HepG2 (cell line): Measurements from ENCODE around the gene ADRA2B. TPM values are rescaled to one million over a fixed set of nuclear protein-coding genes. Genes with fewer than 3 reads are reported as not detected.

Experiments used
- ATAC-seq: fragments of 200-7000 bp; cut with Tn5 transposase; 3 replicates; pipeline ENCODE4 v1.9.1; 2020; ENCODE audit warnings: mild to moderate bottlenecking, moderate library complexity
- BruUV-seq: library from RNA; stranded (reverse); fragments of 400-500 nt; replicated peaks from 2 replicates; lab custom pipeline; 2021; lab: Mats Ljungman, UMichigan
- CTCF ChIA-PET: fragments of 300-600 bp; formaldehyde crosslinking; extraction: SDS; loops from one replicate; lab custom pipeline; 2021; ENCODE audit warnings: low total read pairs, inconsistent platforms, low intra/inter-chr PET ratio; lab: Yijun Ruan, JAX
- POLR2A ChIA-PET: fragments of 350-600 bp; sonication (Branson Sonifier 250); formaldehyde crosslinking; loops from one replicate; lab custom pipeline; 2020; ENCODE audit warnings: antibody characterized with exemption, inconsistent platforms; lab: Yijun Ruan, JAX
- DNase-seq: peaks from one replicate; pipeline ENCODE4 v3.0.0-alpha.2; 2015; ENCODE audit warnings: low spot score
- FAIRE-seq: peaks from 3 replicates; lab custom pipeline; 2011; peaks lifted over from hg19 to GRCh38; lab: Jason Lieb, UNC
- H2AFZ ChIP-seq: one replicate; pipeline ENCODE4 v1.6.1; 2011; ENCODE audit warnings: low read length, inconsistent platforms
- H3K27ac ChIP-seq: fragments of 300-600 bp; 3 replicates; pipeline ENCODE4 v1.8.0; 2011; ENCODE audit warnings: mixed run types, mild to moderate bottlenecking, mixed read lengths, low read length, inconsistent platforms; ENCODE audit not compliant: insufficient read depth; ENCODE audit errors: extremely low read length
- H3K27me3 ChIP-seq, 2 experiments: fragments of 200-600 bp in 1 of 2; 2 replicates in 1 of 2; 3 replicates in 1 of 2; pipeline versions ENCODE4 v1.6.0 to v1.8.0; 2011; ENCODE audit warnings: low read length in 2 of 2, mild to moderate bottlenecking in 2 of 2, moderate library complexity in 2 of 2, inconsistent platforms in 1 of 2; ENCODE audit not compliant: insufficient read depth in 2 of 2, control insufficient read depth in 1 of 2
- H3K36me3 ChIP-seq, 2 experiments: fragments of 200-600 bp in 1 of 2; replicated peaks in 1 of 2; 2 replicates in 1 of 2; 3 replicates in 1 of 2; pipeline versions ENCODE4 v1.5.1 to v1.8.0; 2011; ENCODE audit warnings: low read length in 2 of 2, inconsistent platforms in 1 of 2; ENCODE audit not compliant: insufficient read depth in 2 of 2, control insufficient read depth in 1 of 2
- H3K4me1 ChIP-seq: 2 replicates; pipeline ENCODE4 v1.5.1; 2012; ENCODE audit warnings: low read length, inconsistent platforms; ENCODE audit not compliant: insufficient read depth
- H3K4me2 ChIP-seq: 2 replicates; pipeline ENCODE4 v1.6.0; 2011; ENCODE audit warnings: low read depth, low read length, inconsistent platforms
- H3K4me3 ChIP-seq, 3 experiments: fragments of 200-600 bp in 1 of 3; sonication (generic), shearing (Covaris generic) in 1 of 3; replicated peaks in 1 of 3; 2 replicates each; pipeline ENCODE4 v1.5.1; 2011 to 2016; ENCODE audit warnings: low read length in 3 of 3, inconsistent platforms in 2 of 3, low read depth in 2 of 3, mild to moderate bottlenecking in 2 of 3, control low read depth in 1 of 3, mixed read lengths in 1 of 3; ENCODE audit not compliant: insufficient read depth in 1 of 3
- H3K79me2 ChIP-seq: one replicate; pipeline ENCODE4 v1.6.1; 2011; ENCODE audit warnings: low read length, inconsistent platforms; ENCODE audit not compliant: insufficient read depth
- H3K9ac ChIP-seq: 2 replicates; pipeline ENCODE4 v1.6.0; 2011; ENCODE audit warnings: mild to moderate bottlenecking, low read depth, low read length, inconsistent platforms; ENCODE audit not compliant: insufficient read depth
- H3K9me3 ChIP-seq: 2 replicates; pipeline ENCODE4 v1.5.1; 2012; ENCODE audit warnings: mild to moderate bottlenecking, low read length
- H4K20me1 ChIP-seq: 2 replicates; pipeline ENCODE4 v1.6.0; 2011; ENCODE audit warnings: inconsistent platforms, mild to moderate bottlenecking, low read length, moderate library complexity; ENCODE audit not compliant: insufficient read depth
- ARNTL ChIP-seq: sonication (generic); formaldehyde crosslinking; IDR thresholded peaks from 2 replicates; pipeline ENCODE4 v1.4.0; 2020; ENCODE audit warnings: mild to moderate bottlenecking, missing genetic modification reagents
- BATF2 ChIP-seq: sonication (generic); formaldehyde crosslinking; IDR thresholded peaks from 2 replicates; pipeline ENCODE4 v1.8.0; 2022; ENCODE audit warnings: mild to moderate bottlenecking, missing genetic modification reagents, moderate library complexity
- JUND ChIP-seq: sonication (generic); formaldehyde crosslinking; IDR thresholded peaks from 2 replicates; pipeline ENCODE4 v1.8.0; 2022; ENCODE audit warnings: mild to moderate bottlenecking, missing genetic modification reagents
- KAT8 ChIP-seq: IDR thresholded peaks from 2 replicates; pipeline ENCODE4 v1.6.1; 2016; ENCODE audit warnings: missing genetic modification reagents, missing compliant biosample characterization
- KLF15 ChIP-seq: sonication (generic); formaldehyde crosslinking; IDR thresholded peaks from 2 replicates; pipeline ENCODE4 v1.8.1; 2023; ENCODE audit warnings: borderline replicate concordance, mild to moderate bottlenecking, inconsistent platforms, missing genetic modification reagents, mixed read lengths
- SNAPC5 ChIP-seq: sonication (generic); formaldehyde crosslinking; IDR thresholded peaks from 2 replicates; pipeline ENCODE4 v1.8.1; 2023; ENCODE audit warnings: mild to moderate bottlenecking, missing genetic modification reagents, borderline replicate concordance
- TBX3 ChIP-seq: fragments of 450-650 bp; IDR thresholded peaks from 2 replicates; pipeline ENCODE4 v1.6.1; 2017; ENCODE audit warnings: antibody characterized with exemption, mild to moderate bottlenecking, inconsistent platforms, borderline replicate concordance
- THAP8 ChIP-seq: sonication (generic); formaldehyde crosslinking; IDR thresholded peaks from 2 replicates; pipeline ENCODE4 v1.5.1; 2020; ENCODE audit warnings: missing genetic modification reagents, mild to moderate bottlenecking, borderline replicate concordance
- ZNF18 ChIP-seq: sonication (generic); formaldehyde crosslinking; IDR thresholded peaks from 2 replicates; pipeline ENCODE4 v1.8.0; 2022; ENCODE audit warnings: mild to moderate bottlenecking, missing genetic modification reagents; ENCODE audit not compliant: insufficient replicate concordance
- ZSCAN20 ChIP-seq: sonication (generic); formaldehyde crosslinking; IDR thresholded peaks from 2 replicates; pipeline ENCODE4 v1.4.0; 2020; ENCODE audit warnings: missing genetic modification reagents, mild to moderate bottlenecking, borderline replicate concordance
- WGBS: methylation state at CpG from one replicate; pipeline ENCODE4 v1.1.6; 2017; ENCODE audit warnings: low lambda C conversion rate; 5-methylcytosine and 5-hydroxymethylcytosine counted together
- in situ Hi-C: cut with HindIII; loops from 2 replicates; pipeline ENCODE4 v1.10.0; 2017; ENCODE audit warnings: low pct_unique_long_range_greater_than_20kb; ENCODE audit not compliant: extremely low pct_ligation_motif_present
- intact Hi-C: fragments of 100-400 bp; cut with micrococcal nuclease; formaldehyde crosslinking; loops from one replicate; pipeline ENCODE4 v1.10.0; 2022; ENCODE audit not compliant: unreplicated experiment
- polyA plus RNA-seq, 8 experiments: library from polyadenylated mRNA; depleted of rRNA in 3 of 8; stranded (reverse) in 7 of 8; unstranded in 1 of 8; fragments of >200 nt; fragmentation: Illumina TruSeq in 4 of 8; extraction: Trizol in 4 of 8; gene quantifications; 2 replicates each; pipeline versions ENCODE4 v1.2.1 to v1.2.3, GENCODE V29; 2011 to 2016; ENCODE audit warnings: low read depth in 4 of 8, missing spikeins in 1 of 8, mixed read lengths in 1 of 8; ENCODE audit not compliant: insufficient read depth in 1 of 8
- total RNA-seq, 5 experiments: library from RNA; depleted of rRNA; stranded (reverse); fragments of >200 nt; fragmentation: Illumina TruSeq; extraction: Trizol; gene quantifications; 2 replicates each; pipeline ENCODE4 v1.2.3, GENCODE V29; 2016; ENCODE audit warnings: low read depth in 1 of 5

ADRA2B gene
- total and polyA plus RNA-seq, 2 of the 13 experiments (the other 11 are each of a cell fraction or from before 2014, with no cell fraction given) = not detected

GRCh38 chr2:96111257-96111640 lies 5.1 kb downstream of the ADRA2B start:
- H3K4me1 ChIP-seq = peaks cover 30% of the 10 kb centered on the region
- no peak overlapping the region for H3K4me2 ChIP-seq
- no peak overlapping the region for H3K4me3 ChIP-seq
- no peak overlapping the region for H3K9ac ChIP-seq
- intact Hi-C loops = loop anchor here (10.0 kb wide), 2 partner anchors 46 to 86 kb away; no protein-coding TSS in a partner anchor
- CTCF ChIA-PET = no interaction called here
- in situ Hi-C loops = loop anchor here (25.0 kb wide), 2 partner anchors 99 to 274 kb away; no protein-coding TSS in a partner anchor
- POLR2A ChIA-PET = no interaction called here
- no peaks in the 10 kb centered on the region for H3K36me3 ChIP-seq
- 32% methylated on average over 4 of the region's 4 CpGs for WGBS
- peaks cover 2 to 21% of the 10 kb centered on the region in 2 experiments; a peak in 3 of 5 replicates for H3K27me3 ChIP-seq
- DNase-seq = no peak
- TF ChIP-seq KAT8 (CRISPR knock-in tag) (no peak), SNAPC5 (CRISPR knock-in tag) (no peak), JUND (no peak), ZNF18 (CRISPR knock-in tag) (no peak), TBX3 (no peak), ZSCAN20 (CRISPR knock-in tag) (no peak), KLF15 (CRISPR knock-in tag) (no peak), BATF2 (CRISPR knock-in tag) (no peak), ARNTL (CRISPR knock-in tag) (no peak), THAP8 (CRISPR knock-in tag) (no peak)
- no peaks in the 10 kb centered on the region for H3K9me3 ChIP-seq
- no peak for ATAC-seq
- no peaks in the 10 kb centered on the region for H4K20me1 ChIP-seq
- H3K27ac ChIP-seq = no peak overlapping the region
- H2AFZ ChIP-seq = no peak overlapping the region
- no peaks in the 10 kb centered on the region for H3K79me2 ChIP-seq
- FAIRE-seq = no peak
- no TSS peak for BruUV-seq
